ENCODE measurements around the gene KLHL29. TPM values are rescaled to one million over a fixed set of nuclear protein-coding genes. Genes with fewer than 3 reads are reported as not detected.

The KLHL29 gene
- total RNA-seq, 1 experiment from 2014 or later = 2.4 TPM

DNA sequence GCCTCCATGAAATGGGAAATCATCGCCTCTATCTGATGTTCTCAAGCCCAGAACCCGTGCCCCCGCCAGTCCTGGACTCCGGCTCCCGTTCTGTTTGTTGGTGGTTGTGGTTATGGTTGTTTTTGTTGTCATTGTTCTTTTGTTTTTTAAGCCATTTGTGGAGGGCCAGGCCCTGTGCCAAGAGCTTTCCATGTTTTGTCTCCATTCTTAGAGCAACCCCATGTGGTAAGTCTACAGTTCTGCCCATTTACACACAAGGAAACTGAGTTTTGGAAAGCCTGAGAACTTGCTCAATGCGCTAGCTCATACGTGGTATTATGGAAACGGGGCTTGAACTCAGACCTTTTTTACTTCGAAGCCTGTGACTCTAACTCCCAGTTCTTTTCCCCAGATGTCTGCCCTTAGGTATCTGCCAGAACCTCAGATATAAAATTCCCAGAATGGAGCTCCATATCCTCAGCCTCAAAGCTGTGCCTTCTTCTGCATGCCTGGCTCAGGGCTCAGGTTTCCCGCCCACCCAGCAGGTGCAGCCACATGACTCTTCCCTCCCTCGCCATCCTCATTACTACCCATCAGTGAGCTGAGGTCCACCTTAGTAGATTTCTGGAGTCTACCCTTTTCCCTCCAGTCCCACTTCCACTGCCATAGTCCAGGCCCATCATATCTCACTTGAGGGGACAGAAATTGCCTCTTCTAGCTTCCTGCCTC is 194.1 kb downstream of the KLHL29 start:
- no peak overlapping the region for H3T11ph ChIP-seq (ENCODE audit: low read length)
- no peaks in the 10 kb centered on the region for H3K79me2 ChIP-seq (ENCODE audit: insufficient read depth, low read length)
- no peak overlapping the region for H2BK20ac ChIP-seq (ENCODE audit: low read depth, low read length, poor library complexity, severe bottlenecking)
- H3K9ac ChIP-seq (ENCODE audit: extremely low read depth, insufficient read length, low read length) = no peak overlapping the region
- no peak overlapping the region for H2BK5ac ChIP-seq (ENCODE audit: insufficient read length, low read length)
- Mint-ChIP-seq H3K27ac (no peak overlapping the region), H3K9me3 (no peaks in the 10 kb centered on the region), H3K4me1 (peaks cover 0 to 12% of the 10 kb centered on the region in 2 experiments), H3K36me3 (ENCODE audit: insufficient read depth in 1 of 3, low read depth in 3 of 3) (no peaks in the 10 kb centered on the region), H3K4me3 (no peak overlapping the region), H3K27me3 (ENCODE audit: low read depth) (no peaks in the 10 kb centered on the region)
- H4K5ac ChIP-seq (ENCODE audit: insufficient read length, low read depth, low read length) = no peak overlapping the region
- DNase-seq = no peak
- WGBS (ENCODE audit: extremely low coverage, insufficient read length, low lambda C conversion rate) = no CpG with 5 or more reads among the region's 11 CpGs
- H2BK12ac ChIP-seq (ENCODE audit: insufficient read length, low read depth, low read length) = no peak overlapping the region
- no peak overlapping the region for H2AK5ac ChIP-seq (ENCODE audit: insufficient read length, low read length)
- H3K79me1 ChIP-seq (ENCODE audit: insufficient read depth, low read depth, low read length, poor library complexity, severe bottlenecking) = no peaks in the 10 kb centered on the region
- peaks cover 4% of the 10 kb centered on the region; the same call in 1 of the 2 replicates for H3K4me1 ChIP-seq (ENCODE audit: insufficient read depth, low read length)
- no peak overlapping the region for H3K4ac ChIP-seq (ENCODE audit: low read depth, low read length)
- no peak overlapping the region for H3K27ac ChIP-seq (ENCODE audit: insufficient read length, low read depth, low read length)
- no peaks in the 10 kb centered on the region for H3K9me3 ChIP-seq (ENCODE audit: control insufficient read depth, low read depth, low read length)
- no peak overlapping the region for H3K14ac ChIP-seq (ENCODE audit: insufficient read depth, low read length)
- no peak overlapping the region for H3K4me2 ChIP-seq (ENCODE audit: insufficient read depth, insufficient read length, low read length)
- no peak overlapping the region for H4K91ac ChIP-seq (ENCODE audit: insufficient read length, low read depth, low read length)
- no peak overlapping the region for H2BK120ac ChIP-seq (ENCODE audit: low read depth, low read length, poor library complexity, severe bottlenecking)
- H4K20me1 ChIP-seq (ENCODE audit: control insufficient read depth, insufficient read depth, insufficient read length) = no peaks in the 10 kb centered on the region
- H3K18ac ChIP-seq (ENCODE audit: insufficient read length, low read depth, low read length) = no peak overlapping the region
- no peaks in the 10 kb centered on the region for H3K23me2 ChIP-seq (ENCODE audit: insufficient read length, low read depth, low read length, poor library complexity, severe bottlenecking)
- H3K27me3 ChIP-seq (ENCODE audit: insufficient read depth, low read length) = no peaks in the 10 kb centered on the region
- no peak overlapping the region for H2BK15ac ChIP-seq (ENCODE audit: low read depth, low read length)
- no peak overlapping the region for H3K56ac ChIP-seq (ENCODE audit: insufficient read length, low read depth, low read length)
- TF ChIP-seq, protein P1, sequence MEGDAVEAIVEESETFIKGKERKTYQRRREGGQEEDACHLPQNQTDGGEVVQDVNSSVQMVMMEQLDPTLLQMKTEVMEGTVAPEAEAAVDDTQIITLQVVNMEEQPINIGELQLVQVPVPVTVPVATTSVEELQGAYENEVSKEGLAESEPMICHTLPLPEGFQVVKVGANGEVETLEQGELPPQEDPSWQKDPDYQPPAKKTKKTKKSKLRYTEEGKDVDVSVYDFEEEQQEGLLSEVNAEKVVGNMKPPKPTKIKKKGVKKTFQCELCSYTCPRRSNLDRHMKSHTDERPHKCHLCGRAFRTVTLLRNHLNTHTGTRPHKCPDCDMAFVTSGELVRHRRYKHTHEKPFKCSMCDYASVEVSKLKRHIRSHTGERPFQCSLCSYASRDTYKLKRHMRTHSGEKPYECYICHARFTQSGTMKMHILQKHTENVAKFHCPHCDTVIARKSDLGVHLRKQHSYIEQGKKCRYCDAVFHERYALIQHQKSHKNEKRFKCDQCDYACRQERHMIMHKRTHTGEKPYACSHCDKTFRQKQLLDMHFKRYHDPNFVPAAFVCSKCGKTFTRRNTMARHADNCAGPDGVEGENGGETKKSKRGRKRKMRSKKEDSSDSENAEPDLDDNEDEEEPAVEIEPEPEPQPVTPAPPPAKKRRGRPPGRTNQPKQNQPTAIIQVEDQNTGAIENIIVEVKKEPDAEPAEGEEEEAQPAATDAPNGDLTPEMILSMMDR (conservative IDR thresholded peaks at IDR 0.05) = no peak
- no peak overlapping the region for H2AFZ ChIP-seq (ENCODE audit: low read length)
- no peak overlapping the region for H4K8ac ChIP-seq (replicated peaks; ENCODE audit: insufficient read length, low read depth, low read length)
- H3K23ac ChIP-seq (ENCODE audit: insufficient read length, low read depth, low read length) = no peak overlapping the region
